ENCODE results near the gene CNKSR3. TPM values are rescaled to one million over a fixed set of nuclear protein-coding genes. Genes with fewer than 3 reads are reported as not detected.
A peak's percentile ranks its signal among the peaks of the same experiment; 100 is the strongest.

The CNKSR3 gene
- total RNA-seq, 1 donor, result 2.4 TPM

DNA sequence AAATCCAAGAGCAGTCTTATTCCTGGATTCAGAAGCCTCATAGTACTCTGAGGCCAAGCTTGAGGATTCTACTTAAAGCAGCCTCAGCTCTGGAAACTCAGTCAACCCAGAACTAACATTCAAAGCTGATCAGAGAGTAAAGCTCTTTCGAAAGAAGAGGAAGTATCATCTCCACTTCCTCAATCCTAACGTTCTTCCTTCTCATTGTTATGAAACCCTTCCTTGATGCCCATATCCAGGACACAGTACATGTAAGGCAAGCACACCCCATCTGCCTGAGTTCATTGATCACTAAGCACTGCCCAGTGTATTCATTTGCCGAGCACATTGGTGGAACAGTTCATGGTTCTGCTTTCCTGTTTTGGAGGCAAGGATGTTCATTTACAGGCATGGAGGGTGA is 153.8 kb downstream of the CNKSR3 start, which contains the start of gene IPCEF1:
Gene IPCEF1 (minus strand): TSS at position 114 of the 400 bp plus-strand sequence. CDS start 90,856 bp downstream, outside the sequence.
- peak in 1 of 3 donors; percentile 49 for DNase-seq (ENCODE audit: low read depth in 2 of 3, low spot score in 2 of 3)

DNA sequence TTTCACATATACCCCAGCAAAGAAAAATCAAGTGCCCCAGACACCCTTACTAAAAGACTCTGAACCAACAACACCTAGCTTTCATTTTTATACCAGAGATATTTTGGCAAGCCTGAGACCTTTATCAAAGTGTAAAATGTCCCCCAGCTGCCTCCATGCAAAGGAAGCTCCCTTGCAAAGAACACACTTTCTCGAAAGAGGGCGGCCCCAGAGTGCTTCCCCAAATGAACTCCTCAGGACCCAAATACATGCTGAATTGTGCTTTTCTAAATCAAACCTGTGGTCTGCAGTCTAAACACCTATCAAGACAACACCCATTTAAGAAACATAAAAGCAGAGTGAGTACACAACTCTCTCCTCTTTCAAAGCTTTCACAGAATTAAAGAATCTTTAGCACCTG is 154.4 kb downstream of the CNKSR3 start:
- peak in 1 of 3 donors; percentile 21 for DNase-seq (ENCODE audit: low read depth in 2 of 3, low spot score in 2 of 3)

DNA sequence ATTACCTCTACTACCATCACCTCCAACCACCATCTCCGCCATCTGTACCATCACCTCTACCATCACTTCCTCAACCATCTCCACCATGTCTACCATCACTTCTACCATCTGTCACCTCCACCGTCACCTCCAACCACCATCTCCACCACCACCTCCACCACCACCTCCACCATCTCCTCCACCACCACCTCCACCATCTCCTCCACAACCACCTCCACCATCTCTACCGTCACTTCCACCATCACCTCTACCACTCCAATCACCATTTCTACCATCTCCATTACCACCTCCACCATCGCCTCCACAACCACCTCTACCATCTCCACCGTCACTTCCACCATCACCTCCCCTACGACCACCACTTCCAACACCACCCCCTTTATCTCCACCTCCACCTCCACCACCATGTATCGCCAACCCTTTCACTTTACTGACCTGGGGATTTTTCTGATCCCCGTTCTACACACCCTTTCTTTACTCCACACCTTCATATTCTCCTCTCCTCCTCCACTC is 156.2 kb downstream of the CNKSR3 start:
- no peak for DNase-seq (ENCODE audit: low read depth in 2 of 3, low spot score in 2 of 3)

DNA sequence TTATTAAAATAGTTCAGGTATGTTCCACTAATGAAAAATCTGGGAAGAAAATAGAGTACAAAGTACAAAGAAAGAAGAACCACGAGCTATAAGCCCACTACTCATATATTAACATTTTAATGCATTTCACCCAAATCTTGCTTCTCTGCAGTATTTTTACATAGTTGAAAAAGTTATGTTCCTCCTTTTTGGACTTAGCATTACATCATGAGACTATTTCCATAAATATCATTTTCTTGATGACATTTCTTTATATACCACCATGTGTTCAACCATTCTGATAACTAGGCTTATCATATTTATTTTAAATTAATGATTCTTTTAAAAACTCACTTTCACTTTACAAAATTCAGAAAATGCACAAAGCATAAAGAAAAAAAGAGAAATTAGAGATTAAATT is 156.9 kb downstream of the CNKSR3 start:
- no peak for DNase-seq (ENCODE audit: low read depth in 2 of 3, low spot score in 2 of 3)

DNA sequence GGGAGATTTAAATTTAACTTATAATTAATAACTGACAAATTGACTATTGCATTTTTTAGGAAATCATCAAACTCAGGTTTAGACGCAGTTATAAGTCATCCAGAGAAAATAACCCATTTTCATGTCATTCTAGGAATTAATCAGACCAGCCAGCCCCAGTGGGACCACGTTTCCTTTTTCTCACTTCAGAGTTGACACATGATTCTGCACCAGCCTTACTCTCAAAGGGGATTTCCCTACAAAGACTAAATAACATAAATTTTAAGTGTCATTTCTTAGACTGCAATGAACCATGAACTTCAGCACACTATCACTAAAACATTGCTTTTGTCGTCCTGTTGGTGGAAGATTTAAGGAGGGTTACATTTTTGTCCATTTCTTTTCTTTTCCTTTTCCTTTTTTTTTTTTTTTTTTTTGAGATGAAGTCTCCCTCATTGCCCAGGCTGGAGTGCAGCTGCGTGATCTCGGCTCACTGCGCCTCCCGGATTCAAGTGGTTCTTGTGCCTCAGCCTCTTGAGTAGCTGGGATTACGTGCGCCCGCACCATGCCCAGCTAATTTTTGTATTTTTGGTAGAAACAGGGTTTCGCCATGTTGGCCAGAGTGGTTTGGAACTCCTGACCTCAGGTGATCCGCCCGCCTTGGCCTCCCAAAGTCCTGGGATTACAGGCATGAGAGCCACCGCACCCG is 157.4 kb downstream of the CNKSR3 start:
- DNase-seq (ENCODE audit: low read depth in 2 of 3, low spot score in 2 of 3), result peak in 2 of 3 donors; percentile 59 to 66

DNA sequence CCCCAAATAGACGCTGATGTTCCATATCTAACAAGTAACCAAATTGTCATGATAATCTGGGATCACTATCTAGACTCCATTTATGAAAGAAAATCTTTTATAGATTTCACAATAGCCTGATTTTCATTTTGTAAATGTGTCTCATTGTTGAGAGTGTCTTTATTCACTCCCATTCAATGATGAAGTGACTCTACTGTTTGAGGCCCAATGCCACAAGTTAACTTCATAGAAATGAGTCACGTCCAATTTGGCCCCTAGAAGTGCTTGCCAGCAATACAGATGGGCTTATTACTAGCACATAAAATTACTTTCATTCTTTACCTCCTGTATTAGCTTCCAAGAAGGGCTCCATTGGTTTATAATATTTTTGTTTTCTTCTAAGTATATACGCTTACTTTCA is 160.2 kb downstream of the CNKSR3 start:
- no peak for DNase-seq (ENCODE audit: low read depth in 2 of 3, low spot score in 2 of 3)

DNA sequence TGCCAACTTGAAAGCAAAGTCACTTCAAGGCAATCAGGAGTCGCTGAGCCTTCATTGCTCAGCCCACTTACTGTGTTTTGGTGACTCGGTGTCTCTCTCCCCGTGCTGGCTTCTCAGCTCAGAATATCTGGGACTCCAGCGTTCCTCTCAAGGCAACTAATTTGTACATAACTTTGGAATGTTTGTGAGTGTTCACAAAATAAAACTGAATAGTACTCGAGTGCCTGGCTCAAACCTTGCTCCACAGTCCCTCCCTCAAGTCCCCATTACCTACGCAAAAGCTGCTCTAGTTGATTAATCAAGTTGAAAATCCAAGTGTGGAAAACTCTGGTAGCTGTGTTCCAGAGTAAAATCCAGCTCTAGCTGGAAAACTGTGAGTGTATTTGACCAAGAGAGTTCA is 162.5 kb downstream of the CNKSR3 start:
- DNase-seq (ENCODE audit: low read depth in 2 of 3, low spot score in 2 of 3), result no peak

DNA sequence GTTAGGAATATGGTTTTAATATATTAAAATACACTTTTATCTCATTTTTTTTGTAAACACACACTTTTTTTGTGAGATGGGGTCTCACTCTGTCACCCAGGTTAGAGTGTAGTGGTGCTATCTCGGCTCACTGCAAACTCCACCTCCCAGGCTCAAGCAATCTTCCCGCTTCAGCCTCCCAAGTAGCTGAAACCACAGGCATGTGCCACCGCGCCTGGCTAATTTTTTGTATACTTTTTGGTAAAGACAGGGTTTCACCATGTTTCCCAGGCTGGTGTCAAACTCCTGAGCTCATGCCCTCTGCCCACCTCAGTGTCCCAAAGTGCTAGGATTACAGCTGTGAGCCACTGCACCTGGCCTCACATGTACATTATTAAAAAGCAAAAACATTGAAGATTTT is 164.7 kb downstream of the CNKSR3 start:
- no peak for DNase-seq (ENCODE audit: low read depth in 2 of 3, low spot score in 2 of 3)

DNA sequence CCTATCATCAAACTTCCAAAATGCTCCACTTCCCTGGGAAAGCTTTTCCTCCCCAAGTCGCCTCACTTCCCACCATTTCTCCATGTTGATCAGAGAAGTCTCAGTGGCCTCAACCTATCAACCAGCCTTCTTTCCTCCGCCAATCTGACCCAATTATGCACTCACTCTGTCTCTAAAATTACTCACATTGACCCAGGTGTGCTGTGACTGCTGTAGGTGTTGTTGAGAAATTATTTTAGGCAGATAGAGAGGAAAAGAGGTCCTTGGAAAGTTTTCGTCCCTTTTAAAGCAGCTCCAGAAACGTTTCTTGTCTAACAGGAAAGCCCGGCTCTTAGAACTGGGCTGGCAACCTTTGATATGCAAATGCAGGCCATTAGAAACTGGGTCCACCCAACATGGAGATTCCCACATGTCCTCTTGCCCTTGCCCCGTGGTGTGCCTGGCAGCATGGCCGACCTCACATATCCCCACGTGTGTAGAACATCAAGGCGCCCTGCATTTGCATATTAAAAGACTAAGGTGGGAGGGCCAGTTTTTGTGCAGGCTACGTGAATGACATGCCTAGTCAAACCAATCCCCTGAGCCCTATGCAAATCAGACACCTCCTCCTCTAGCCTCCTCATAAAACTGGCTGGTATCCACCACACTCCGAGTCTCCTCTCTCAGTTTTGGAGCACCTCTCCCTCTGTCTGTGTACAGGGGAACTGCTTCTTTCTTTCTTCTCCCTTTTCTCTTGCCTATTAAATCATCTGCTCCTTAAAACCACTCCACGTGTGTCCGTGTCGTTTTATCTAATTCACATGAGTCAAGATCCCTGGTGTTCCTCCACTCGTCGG is 166.8 kb downstream of the CNKSR3 start:
- peak in 2 of 3 donors; percentile 42 to 65 for DNase-seq (ENCODE audit: low read depth in 2 of 3, low spot score in 2 of 3)

DNA sequence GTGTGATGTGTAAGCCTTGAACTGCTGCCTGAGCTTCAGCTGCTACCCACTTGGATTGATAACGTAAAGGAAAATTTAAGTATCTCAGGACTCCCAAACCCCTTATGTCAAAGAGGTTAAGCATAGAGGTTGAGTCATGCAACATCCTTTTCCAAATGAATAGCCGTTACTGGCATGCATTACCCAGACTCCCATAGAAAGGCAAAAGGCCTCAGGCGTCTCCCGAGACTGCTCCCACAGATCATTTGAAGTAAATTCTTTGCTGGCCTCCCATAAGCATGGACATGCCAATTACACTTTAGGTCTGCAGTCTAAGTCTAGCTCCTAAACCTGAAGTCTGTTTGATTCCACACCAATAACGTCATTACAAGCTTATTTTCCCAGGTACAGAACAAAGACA is 168.6 kb downstream of the CNKSR3 start:
- no peak for DNase-seq (ENCODE audit: low read depth in 2 of 3, low spot score in 2 of 3)

DNA sequence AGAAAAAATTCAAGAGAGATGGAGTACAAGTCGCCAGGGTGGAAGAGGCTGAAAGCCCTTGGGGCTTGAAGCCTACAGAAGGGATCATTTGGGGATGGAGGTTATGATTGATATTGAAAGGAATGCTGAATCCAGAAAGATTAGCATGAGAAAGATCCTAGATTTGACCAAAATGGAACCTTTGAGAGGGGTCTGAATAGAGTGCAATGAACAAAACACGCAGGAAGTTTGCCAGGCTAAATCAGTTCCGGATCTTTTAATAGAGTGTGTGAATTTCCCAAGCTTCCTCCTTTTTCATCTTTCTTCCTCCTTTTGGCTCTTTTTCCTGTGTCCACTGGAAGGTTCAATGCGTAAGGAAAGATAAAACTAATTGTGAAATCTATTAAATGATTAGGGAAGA is 169.1 kb downstream of the CNKSR3 start:
- no peak for DNase-seq (ENCODE audit: low read depth in 2 of 3, low spot score in 2 of 3)

Small RNAs within 50 kb of the gene (small RNA-seq; reads per million reads assigned to genes)
- gene AL357075.2, result not detected

Other genes starting within 250 kb of the CNKSR3 start
- 0.27 TPM for gene IPCEF1, start 153.9 kb downstream of the CNKSR3 start, total RNA-seq
- 18.0 TPM for gene SCAF8, start 222.7 kb upstream of the CNKSR3 start, total RNA-seq